ENCODE data around the gene TBC1D2.

TBC1D2 gene

DNA sequence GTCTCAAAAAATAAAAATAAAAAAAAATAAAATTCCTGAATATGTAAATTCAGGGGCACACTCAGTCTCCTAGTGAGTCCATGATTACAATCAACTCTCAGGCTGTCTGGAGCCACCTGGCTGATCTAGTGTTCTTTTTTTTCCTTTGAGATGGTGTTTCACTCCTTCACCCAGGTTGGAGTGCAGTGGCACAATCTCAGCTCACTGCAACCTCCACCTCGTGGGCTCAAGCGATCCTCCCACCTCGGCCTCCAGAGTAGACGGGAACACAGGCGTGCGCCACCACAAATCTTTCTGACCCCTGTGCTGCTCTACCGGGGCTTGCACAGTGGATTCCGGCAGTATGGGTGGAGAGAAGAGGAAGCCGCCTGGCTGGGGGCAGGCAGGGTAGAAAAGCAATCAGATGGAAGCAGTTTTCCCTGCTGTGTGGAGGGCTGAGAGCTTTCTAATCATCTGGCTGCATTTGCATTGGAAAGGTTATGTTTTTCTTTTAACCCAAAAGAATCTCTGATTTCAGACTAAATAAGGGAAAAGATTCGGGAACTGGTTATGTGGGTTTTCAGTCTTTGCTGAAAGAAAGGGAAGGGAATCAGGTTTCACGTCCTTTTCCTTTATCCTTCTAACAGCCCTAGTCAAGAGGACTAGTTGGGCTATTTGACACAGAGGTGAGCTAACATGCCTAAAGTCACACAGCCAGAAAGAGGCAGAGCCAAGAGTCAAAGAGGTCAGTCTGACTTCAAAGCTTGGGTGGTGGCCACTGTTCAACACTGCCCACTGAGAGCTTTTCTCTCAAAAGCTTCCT lies 36.7 kb downstream of the TBC1D2 start:
- DNase-seq (ENCODE audit: low read depth in 2 of 2), result no peak

DNA sequence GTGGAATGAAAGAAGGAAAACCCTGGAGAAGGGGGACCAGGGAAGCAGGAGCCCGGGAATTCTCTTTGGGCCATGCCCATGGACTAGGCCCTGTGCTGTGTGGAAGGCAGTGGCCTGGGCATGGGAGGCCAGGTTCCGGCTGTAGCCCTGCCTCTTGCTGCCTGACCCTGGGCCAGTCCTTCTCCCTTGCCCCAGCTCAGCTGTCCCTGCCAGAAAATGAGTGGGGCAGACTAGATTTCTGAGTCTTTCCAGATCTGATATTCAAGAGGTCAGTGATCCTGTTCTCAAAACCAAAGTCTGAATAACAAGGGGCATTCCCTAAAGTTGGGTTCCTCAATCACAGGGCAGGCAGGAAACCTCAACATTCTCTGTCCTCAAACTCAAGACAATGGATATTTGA lies 38.2 kb downstream of the TBC1D2 start:
- no peak for DNase-seq (ENCODE audit: low read depth in 2 of 2)

DNA sequence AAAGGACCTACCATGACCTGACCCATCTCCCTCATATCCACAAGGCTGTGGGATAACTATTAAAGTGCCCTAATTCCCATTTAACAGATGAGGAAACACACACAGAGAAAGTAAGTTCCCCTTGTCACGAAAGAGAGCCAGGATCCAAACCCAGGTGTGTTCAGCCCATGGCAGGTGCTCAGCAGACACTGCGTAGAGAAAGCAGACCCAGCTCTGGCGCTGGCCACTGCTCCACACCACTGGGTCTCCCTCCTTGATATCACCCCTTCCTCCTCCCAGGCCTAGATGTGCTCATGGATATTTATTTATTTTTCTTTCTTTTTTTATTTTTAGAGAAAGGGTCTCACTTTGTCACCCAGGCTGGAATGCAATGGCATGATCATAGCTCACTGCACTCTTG lies 39.1 kb downstream of the TBC1D2 start:
- no peak for DNase-seq (ENCODE audit: low read depth in 2 of 2)

DNA sequence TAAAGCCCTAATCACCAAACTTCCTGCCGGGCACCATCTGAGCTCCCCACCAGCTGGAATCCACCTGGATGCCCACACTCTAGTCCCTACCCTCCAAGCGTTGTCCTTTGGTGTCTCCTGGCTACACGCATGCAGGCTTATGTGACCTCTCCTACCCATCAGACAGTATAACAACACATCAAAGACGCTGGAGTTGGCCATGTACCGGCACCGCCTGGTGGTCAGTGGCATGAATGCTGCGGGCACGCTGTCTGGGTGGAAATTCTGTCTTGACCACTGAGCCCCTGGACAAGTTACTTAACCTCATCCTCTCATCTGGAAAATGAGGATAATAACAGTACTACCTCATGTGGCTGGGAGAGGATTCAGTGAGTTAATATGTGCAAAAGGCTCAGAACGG lies 39.6 kb downstream of the TBC1D2 start:
- DNase-seq (ENCODE audit: low read depth in 2 of 2), result no peak

DNA sequence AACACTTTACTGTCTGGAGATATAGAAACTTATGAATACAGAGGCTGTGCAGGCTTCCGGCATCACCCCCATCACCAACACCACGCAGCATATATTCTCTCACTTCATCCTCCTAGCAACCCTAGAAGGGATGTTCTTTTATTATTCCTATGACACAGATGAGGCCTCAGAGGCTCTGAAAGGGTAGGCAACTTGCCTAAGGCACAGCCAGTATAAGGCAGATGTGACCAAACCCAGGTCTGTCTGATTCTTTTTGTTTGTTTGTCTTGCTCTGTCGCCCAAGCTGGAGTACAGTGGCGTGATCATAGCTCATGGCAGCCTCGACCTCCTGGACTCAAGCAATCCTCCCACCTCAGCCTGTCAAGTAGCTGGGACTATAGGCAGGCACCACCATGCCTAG lies 40.2 kb downstream of the TBC1D2 start:
- no peak for DNase-seq (ENCODE audit: low read depth in 2 of 2)

DNA sequence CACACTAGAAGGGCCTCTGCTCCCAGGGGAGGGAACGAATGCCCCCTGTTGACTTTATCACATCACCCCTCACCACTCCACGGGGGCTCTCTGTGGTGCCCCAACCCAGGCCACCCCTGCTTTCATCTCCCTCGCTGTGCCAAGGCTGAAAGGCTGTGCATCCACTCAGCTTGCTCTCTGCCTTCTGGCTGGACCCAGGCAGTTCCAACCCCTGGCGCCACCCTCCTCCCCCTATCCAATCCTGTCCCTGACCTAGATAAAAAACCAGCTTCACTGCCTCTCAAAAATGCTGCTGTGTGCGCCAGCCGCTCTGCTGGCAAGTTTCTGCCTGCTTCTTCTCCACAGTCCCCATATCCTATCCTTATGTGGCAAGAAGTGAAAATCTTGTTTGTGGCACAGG lies 40.6 kb downstream of the TBC1D2 start:
- no peak for DNase-seq (ENCODE audit: low read depth in 2 of 2)

DNA sequence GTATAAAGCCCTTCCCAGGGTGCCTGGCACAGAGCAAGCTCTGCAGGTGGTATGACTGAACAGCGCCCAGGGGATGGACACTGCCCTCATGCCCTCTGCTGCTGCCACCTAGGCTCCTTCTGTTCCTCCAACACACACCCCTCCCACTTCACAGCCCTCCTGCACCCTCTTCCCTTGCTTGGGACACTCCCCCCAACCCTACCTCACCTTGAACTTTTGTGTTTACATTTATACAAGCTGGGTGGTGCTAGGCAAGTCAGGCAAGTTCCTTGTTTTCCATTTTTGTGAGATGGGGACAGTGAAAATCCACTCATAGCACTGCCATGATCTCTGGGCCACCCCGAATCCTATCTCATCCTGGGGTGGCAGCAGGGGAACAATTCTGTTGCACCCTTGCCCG lies 44.2 kb downstream of the TBC1D2 start:
- DNase-seq (ENCODE audit: low read depth in 2 of 2), result no peak

DNA sequence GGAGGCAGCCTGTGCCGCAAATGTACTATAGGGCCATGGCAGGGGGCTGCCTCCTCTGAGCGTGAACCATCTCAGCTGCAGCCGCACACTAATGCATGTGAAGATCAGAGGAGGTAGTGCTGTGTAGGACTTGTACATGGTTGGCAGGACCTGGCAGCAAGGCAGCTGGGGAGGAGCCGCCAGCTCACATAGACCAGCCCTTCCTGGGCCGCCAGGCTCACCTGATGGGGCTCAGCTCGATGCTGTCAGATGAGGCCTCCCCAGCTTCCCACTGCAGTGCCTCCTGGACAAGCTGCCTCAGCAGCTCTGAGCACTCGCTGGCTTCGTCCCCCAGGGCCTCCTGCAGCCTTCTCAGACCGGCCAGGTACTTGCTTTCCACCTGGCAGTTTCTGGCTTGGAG lies 45.0 kb downstream of the TBC1D2 start:
- no peak for DNase-seq (ENCODE audit: low read depth in 2 of 2)

DNA sequence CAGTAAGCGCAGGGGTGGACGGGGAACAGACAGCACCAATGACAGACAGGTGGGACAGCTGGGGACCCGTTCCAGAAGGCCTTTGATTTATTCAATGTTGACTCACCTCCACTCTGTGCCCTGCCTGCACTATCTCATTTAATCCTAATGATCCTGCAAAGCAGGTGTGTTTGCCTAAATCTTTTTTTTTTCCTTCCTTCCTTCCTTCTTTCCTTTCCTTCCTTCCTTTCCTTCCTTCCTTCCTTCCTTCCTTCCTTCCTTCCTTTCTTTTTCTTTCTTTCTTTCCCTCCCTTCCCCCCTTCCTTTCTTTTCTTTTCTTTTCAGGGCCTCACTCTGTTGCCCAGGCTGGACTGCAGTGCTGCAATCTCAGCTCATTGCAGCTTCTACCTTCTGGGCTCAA lies 45.9 kb downstream of the TBC1D2 start:
- no peak for DNase-seq (ENCODE audit: low read depth in 2 of 2)

DNA sequence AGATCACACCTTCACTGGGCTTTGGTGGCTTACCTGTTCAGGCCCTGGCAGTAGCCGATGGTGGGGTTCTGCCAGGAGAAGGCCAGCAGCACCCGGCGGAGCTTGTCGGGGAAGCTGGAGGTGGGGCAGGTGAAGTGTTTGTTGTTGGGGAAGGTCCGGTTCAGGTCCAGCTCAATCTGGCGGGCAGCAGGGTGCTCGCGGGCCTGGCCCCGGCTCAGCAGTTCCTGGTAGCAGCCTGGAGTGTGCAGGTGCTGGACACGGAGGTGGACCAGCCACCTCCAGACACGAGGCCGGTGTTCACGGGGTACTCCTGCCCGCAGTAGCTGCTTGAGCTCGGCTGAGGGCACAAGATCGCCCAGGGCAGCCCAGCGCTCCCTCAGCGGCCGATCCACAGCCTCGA lies 46.8 kb downstream of the TBC1D2 start:
- DNase-seq (ENCODE audit: low read depth in 2 of 2), result no peak

DNA sequence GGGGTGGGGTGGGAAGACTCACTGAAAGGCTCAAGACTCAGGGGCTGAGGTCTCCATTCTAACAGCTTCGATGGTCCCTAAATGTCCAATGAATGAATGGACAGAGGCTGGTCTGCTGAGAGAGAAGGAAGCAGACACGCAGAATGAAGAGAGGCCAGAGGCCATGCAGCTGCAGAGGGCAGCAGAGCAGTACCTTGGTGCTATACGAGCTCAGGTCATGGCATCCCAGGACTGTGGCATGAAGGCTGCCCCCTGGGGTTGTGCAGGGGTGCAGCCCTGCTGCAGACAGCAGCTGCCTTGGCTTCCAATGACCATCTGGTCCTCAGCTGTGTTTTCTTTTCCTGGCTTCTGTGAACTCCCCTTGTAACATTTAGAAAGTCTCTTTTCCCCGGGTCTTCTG lies 47.8 kb downstream of the TBC1D2 start:
- no peak for DNase-seq (ENCODE audit: low read depth in 2 of 2)

DNA sequence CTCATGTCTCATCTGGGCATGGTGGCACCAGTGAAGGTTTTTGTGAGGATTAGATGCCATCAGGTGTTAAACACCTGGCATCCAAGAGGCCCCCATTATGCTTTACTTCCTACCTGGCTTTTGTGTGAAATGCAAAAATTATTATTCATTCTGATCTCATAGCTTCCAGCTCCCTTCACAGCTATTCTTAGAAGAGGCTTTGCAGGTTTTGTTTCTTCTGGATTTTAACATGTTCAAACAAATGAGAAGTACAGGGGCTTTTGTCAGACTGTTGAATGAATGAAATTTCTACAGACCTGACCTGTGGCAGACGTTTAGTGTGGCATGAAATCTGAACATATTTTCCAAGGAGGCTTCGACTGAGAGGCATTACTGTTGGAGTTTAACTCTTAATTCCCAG lies 48.7 kb downstream of the TBC1D2 start:
- DNase-seq (ENCODE audit: low read depth in 2 of 2), result no peak

DNA sequence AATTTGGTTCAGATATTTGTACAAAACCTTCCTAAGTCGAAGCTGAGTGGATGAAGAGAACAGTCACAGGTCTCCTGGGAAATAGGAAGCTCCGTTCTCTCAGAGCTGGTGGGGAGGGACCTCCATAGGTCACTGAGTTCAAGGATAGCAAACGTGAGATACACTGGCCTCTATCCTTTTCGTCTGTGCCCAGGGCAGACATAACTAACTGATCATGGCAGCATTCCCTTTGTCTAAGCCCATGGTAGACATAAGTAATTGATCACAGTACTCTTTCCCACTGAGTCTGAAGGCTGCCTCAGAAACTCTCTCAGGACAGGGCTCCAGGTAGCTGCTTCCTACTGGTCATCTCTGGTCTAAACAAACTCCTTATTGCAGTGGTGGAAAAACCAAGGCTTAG lies 50.8 kb downstream of the TBC1D2 start:
- DNase-seq (ENCODE audit: low read depth in 2 of 2), result no peak

DNA sequence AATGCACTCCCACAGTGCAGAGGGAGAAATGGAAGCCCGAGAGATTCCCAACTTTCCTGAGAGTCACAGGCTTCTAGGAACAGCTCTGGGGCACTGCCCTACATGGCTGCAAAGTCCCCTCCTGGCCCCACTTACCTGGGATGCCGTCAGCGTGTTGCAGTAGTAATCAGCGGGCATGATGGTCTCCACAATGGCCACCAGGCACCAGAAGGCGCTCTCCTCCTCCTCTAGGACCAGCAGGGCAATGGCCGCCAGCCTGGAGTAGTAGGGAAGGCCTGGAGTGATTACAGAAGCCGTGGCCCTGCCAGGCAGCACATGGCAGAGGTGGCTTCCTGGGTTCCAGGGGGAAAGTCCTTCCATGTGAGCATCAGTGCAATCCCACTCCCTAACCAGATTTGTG lies 52.3 kb downstream of the TBC1D2 start:
- DNase-seq (ENCODE audit: low read depth in 2 of 2), result no peak

DNA sequence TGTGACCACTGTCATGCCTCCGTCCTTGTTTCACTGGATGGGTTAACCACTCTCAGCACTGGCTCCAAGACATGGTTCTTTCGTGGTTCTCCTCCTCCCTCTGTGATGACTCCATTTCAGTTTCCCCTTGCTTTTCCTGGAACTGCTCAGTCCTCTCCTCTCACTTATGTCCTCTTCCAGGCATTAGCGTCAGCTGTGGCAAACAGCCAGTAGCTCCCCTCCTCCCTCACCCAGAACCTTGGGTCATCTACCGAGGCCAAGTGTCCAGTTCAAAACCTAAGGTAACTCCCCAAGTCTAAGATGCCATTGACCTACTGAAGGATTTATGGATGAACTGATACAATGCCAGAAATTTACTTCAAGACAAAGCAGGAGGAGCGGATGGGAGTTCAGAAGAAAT lies 53.2 kb downstream of the TBC1D2 start:
- DNase-seq (ENCODE audit: low read depth in 2 of 2), result no peak

DNA sequence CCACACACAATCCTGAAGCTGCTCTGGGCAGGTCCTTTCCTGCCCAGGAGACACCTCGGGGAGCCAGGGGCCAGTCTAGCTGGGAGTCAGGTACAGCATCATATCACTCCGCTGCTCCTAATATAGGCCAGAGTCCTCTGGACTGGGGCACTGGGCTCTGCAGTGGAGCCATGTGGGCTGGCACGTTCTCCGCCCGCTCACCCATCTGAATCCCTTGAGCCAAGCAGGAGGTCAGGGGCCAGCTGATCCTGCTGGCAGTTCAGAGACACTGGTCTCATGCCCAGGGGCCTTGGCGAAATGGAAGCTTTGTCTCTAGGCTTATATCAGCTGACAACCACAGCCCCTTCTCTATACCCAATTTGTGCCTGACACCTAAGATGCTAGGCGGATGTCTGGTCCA lies 53.7 kb downstream of the TBC1D2 start:
- no peak for DNase-seq (ENCODE audit: low read depth in 2 of 2)

DNA sequence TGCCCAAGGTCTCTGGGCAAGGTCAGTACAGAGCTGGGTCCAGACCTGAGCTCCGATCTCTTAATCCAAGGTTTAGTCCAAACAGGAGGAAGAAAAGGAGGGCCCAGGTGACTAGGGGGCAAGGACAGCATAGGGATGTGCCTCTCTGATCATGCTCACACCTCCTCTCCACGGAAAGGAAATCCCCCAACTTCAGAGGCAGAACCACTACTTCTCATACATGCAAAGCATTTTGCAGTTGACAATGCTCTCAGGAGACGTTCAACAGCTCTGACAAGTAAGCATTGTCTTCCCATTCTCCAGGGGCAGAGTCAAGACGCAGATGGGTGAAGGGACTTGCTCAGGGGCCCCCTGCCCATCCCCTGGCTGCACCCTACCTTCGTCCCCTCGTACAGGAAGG lies 54.3 kb downstream of the TBC1D2 start:
- DNase-seq (ENCODE audit: low read depth in 2 of 2), result no peak

DNA sequence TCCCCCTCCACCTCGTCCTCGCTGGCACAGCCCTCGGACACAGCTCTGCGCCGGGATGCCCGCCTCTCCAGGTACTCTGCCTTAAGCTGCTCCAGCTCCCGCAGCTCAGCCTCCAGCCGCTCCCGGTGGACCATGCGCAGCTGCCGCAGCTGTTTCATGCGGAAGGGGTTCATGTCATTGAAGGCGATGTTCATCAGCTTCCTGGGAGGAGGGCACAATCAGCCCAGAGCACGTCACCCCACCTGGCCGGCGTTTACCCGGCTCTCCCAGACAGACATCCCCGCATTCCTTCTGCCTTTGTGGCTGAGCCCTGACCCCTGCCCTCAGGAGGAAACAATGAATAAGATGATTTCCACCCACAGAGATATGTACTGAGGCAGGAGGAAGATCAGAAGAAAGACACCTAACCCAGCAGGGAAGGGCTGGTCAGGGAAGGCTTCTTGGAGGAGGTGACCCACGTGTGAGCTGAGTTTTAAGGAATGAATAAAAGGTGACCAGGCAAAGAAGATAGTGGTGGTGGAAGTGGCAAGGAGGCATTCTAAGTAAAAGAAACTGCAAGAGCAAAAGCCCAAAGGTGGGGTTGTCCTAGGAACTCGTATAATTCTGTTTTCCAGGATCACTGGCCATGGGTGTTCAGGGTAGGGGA lies 55.9 kb downstream of the TBC1D2 start:
- no peak for DNase-seq (ENCODE audit: low read depth in 2 of 2)

DNA sequence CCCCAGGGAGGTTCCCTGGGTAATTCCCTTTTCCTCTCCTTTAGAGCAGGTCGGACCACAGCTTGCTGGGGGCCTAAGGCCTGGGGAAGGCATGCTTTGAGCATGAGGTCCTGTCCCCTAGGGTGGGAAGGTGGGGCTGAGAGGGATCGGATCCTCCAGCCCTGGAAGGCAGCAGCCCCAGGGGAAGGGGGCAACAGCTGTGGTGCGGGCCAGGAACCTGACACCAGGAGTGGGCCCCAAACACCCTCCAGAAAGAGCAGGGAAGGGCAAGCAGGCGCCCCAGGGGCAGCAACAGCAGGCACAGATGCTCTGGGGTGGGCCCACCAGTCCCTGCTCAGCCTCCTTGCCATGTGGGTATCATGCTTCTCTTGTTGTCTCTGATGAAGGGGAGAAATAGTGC lies 59.8 kb downstream of the TBC1D2 start:
- DNase-seq (ENCODE audit: low read depth in 2 of 2), result no peak

DNA sequence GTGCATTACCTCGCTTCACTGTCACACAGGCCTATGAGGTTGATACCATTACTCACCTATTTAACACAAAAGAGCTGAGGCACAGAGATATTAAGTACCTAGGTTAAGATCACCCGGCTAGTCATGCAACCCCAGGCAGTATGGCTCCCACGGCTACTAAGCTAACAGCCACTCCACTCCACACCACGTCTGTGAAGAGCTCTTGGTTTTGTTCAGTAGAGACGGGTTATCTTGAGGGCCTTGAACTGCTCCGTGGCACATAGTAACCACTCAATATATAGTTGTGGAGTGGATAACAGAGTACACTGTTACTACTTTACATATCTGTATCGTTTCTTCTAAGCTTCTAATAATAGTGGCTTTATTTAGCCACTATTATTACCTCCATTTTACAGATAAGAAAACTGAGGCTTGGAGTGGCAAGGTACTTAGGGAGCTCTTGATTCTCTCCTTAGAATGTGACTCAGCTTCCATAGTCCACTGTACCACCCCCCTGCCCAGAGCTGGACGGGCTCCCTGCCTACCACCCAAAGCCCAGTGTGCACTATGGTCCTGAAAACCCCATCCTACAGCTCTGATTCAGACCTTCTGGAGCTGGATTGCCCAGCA lies 62.0 kb downstream of the TBC1D2 start:
- no peak for DNase-seq (ENCODE audit: low read depth in 2 of 2)

DNA sequence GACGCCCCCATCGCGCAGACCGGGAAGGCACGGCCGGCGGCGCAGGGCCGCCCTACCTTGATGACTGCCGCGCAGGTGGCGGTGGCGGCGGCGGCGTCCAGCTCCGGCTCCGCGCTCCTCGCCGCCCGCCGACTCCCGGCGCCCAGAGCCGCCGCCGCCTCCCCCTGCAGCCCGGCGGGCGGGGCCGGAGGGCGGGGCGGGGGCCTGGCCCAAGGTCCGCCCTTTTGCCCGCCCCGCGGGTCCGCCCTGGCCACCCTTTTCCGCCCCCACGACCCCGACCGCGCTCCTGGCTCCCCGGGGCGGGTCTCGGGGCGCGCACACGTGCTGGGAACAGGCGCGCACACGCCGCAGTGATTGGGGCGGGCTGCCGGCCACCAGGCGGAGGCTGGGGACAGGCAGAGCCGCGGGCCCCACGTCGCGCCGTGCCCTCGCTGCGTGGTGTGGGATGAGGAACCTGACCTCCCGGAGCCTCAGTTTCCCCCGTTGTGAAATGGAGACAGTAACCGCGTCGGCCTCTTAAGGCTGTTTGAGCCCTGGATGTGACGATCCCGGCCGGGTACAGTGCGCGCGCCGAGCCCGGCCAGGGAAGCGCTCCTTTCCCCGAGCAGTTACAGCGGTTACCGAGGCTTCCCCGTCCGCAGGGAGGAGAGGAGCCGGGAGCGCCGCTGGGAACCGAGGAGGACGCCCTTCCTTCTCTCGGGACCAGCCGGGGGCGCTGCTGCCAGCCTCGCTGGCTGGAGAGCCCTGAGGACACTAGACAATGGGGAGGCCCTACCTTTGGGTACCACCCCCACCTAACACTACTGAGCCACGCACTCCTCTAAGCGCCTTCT lies 62.7 kb downstream of the TBC1D2 start, which contains the start of gene CORO2A:
CORO2A (minus strand) TSS at position 135 of the 833 bp plus-strand sequence. CDS start 34,977 bp downstream, outside the sequence.
- DNase-seq (ENCODE audit: low read depth in 2 of 2), result peak; percentile 40 to 46

Data from stimulated activated CD8-positive, alpha-beta memory T cell treated with anti-CD3 and anti-CD28 coated beads, Interleukin-2, amount 100 ng/mL, for 1 hour (primary cell).